Keratinocyte (primary cell): Measurements from ENCODE around the gene KCNN4. TPM values are rescaled to one million over a fixed set of nuclear protein-coding genes. Genes with fewer than 3 reads are reported as not detected.

Experiments used
- DNase-seq: peaks from one replicate; pipeline ENCODE4 v3.0.0-alpha.2; 2011; ENCODE audit warnings: low read depth, missing footprints, low spot score
- FAIRE-seq: peaks from 2 replicates; lab custom pipeline; 2011; peaks lifted over from hg19 to GRCh38; lab: Jason Lieb, UNC
- H2AFZ ChIP-seq: 2 replicates; pipeline ENCODE4 v1.6.0; 2012; ENCODE audit warnings: low read length, control low read depth, inconsistent platforms; ENCODE audit not compliant: control insufficient read depth
- H3K27ac ChIP-seq: 2 replicates; pipeline ENCODE4 v1.5.1; 2011; ENCODE audit warnings: low read length; ENCODE audit not compliant: control insufficient read depth, insufficient read depth
- H3K27me3 ChIP-seq: 3 replicates; pipeline ENCODE4 v1.6.0; 2011; ENCODE audit warnings: low read length; ENCODE audit not compliant: control insufficient read depth, insufficient read depth; ENCODE audit errors: extremely low read depth
- H3K36me3 ChIP-seq, 2 experiments: 2 replicates in 1 of 2; 3 replicates in 1 of 2; pipeline ENCODE4 v1.5.1; 2011; ENCODE audit warnings: low read length in 2 of 2, mild to moderate bottlenecking in 1 of 2; ENCODE audit not compliant: control insufficient read depth in 2 of 2, insufficient read depth in 2 of 2; ENCODE audit errors: extremely low read depth in 1 of 2
- H3K4me1 ChIP-seq: 3 replicates; pipeline ENCODE4 v1.5.1; 2011; ENCODE audit warnings: low read length; ENCODE audit not compliant: control insufficient read depth, insufficient read depth; ENCODE audit errors: extremely low read depth
- H3K4me2 ChIP-seq: 3 replicates; pipeline ENCODE4 v1.6.0; 2011; ENCODE audit warnings: low read depth, low read length; ENCODE audit not compliant: control insufficient read depth, insufficient read depth; ENCODE audit errors: extremely low read depth
- H3K4me3 ChIP-seq, 3 experiments: fragments of 200-600 bp in 1 of 3; sonication (generic) in 1 of 3; 2 replicates in 2 of 3; 3 replicates in 1 of 3; pipeline ENCODE4 v1.5.1; 2011 to 2016; ENCODE audit warnings: low read length in 3 of 3, mild to moderate bottlenecking in 3 of 3, control low read depth in 2 of 3, inconsistent platforms in 1 of 3, low read depth in 1 of 3, mixed read lengths in 1 of 3, mixed run types in 1 of 3, moderate library complexity in 1 of 3; ENCODE audit not compliant: control insufficient read depth in 2 of 3, insufficient read depth in 2 of 3; ENCODE audit errors: extremely low read depth in 1 of 3
- H3K79me2 ChIP-seq: 2 replicates; pipeline ENCODE4 v1.6.0; 2012; ENCODE audit warnings: low read length; ENCODE audit not compliant: control insufficient read depth, insufficient read depth
- H3K9ac ChIP-seq: 3 replicates; pipeline ENCODE4 v1.6.0; 2011; ENCODE audit warnings: low read length; ENCODE audit not compliant: control insufficient read depth, insufficient read depth; ENCODE audit errors: extremely low read depth
- H3K9me1 ChIP-seq: 3 replicates; pipeline ENCODE4 v1.6.0; 2011; ENCODE audit warnings: low read length; ENCODE audit not compliant: control insufficient read depth, insufficient read depth; ENCODE audit errors: extremely low read depth
- H3K9me3 ChIP-seq: 2 replicates; pipeline ENCODE4 v1.5.1; 2012; ENCODE audit warnings: low read depth, low read length; ENCODE audit not compliant: control insufficient read depth
- H4K20me1 ChIP-seq: 3 replicates; pipeline ENCODE4 v1.6.0; 2011; ENCODE audit warnings: low read length; ENCODE audit not compliant: control insufficient read depth, insufficient read depth; ENCODE audit errors: extremely low read depth
- EZH2 ChIP-seq: IDR thresholded peaks from one replicate; pipeline ENCODE4 v1.6.1; 2012; ENCODE audit warnings: inconsistent platforms, mild to moderate bottlenecking, low read length, moderate library complexity
- dilution Hi-C: fragments of 300-500 bp; cut with MboI; formaldehyde crosslinking; loops from one replicate; pipeline ENCODE4 v1.7.0; 2020; ENCODE audit warnings: low sequenced_read_pairs; ENCODE audit not compliant: extremely low pct_ligation_motif_present
- polyA plus RNA-seq, 5 experiments: library from polyadenylated mRNA; depleted of rRNA in 3 of 5; stranded (reverse) in 3 of 5; stranded (forward) in 1 of 5; unstranded in 1 of 5; fragments of >200 nt; gene quantifications; 1 replicate in 1 of 5; 2 replicates in 3 of 5; 3 replicates in 1 of 5; pipeline versions ENCODE4 v1.2.1 to v1.2.3, GENCODE V29; 2011 to 2012; ENCODE audit warnings: missing spikeins in 2 of 5, low read depth in 1 of 5, low replicate concordance in 1 of 5
- TF ChIP-seq, protein P1 (sequence below), 3 experiments: IDR thresholded peaks in 1 of 3; conservative IDR thresholded peaks in 1 of 3; optimal IDR thresholded peaks in 1 of 3; 2 replicates in 2 of 3; 3 replicates in 1 of 3; pipeline versions ENCODE3 to v1.5.1; 2011; ENCODE audit warnings: low read length in 3 of 3, mild to moderate bottlenecking in 3 of 3, moderate library complexity in 2 of 3, control low read depth in 1 of 3, inconsistent platforms in 1 of 3; ENCODE audit not compliant: insufficient read depth in 2 of 3; ENCODE audit errors: extremely low read depth in 1 of 3

KCNN4 gene
- polyA plus RNA-seq, 1 donor (not counting 4 experiments of a cell fraction or from before 2014, with no cell fraction given): 9.8 TPM

DNA sequence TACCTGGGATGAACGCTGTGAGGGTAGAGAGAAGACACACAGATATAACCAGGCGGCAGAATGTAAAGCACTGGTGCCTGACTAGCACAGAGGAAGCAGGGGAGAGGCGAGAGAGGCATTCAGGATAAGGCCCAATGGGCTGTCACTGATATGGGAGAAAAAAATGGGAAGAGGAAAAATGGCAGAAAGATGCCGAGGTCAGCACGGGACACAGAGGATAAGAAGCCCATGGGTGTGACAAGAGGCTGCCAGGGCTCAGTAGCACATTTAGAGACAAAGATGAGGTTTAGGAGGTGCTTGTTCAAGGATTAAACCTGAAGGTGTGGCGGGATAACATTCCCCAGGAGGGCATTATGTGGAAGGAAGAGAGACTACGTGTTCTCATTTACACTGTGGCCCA is 31.6 kb downstream of the KCNN4 start:
- Histone ChIP-seq H2AFZ (no peak overlapping the region), H3K27me3 (no peaks in the 10 kb centered on the region), H3K9ac (no peak overlapping the region), H3K4me3 (no peak overlapping the region), H3K4me2 (no peak overlapping the region), H3K9me1 (no peaks in the 10 kb centered on the region), H3K36me3 (peaks cover 22 to 53% of the 10 kb centered on the region in 2 experiments), H3K4me1 (peaks cover 25% of the 10 kb centered on the region), H4K20me1 (no peaks in the 10 kb centered on the region), H3K27ac (no peak overlapping the region), H3K9me3 (no peaks in the 10 kb centered on the region), H3K79me2 (peaks cover 21% of the 10 kb centered on the region)
- no peak for TF ChIP-seq EZH2
- TF ChIP-seq, protein P1, sequence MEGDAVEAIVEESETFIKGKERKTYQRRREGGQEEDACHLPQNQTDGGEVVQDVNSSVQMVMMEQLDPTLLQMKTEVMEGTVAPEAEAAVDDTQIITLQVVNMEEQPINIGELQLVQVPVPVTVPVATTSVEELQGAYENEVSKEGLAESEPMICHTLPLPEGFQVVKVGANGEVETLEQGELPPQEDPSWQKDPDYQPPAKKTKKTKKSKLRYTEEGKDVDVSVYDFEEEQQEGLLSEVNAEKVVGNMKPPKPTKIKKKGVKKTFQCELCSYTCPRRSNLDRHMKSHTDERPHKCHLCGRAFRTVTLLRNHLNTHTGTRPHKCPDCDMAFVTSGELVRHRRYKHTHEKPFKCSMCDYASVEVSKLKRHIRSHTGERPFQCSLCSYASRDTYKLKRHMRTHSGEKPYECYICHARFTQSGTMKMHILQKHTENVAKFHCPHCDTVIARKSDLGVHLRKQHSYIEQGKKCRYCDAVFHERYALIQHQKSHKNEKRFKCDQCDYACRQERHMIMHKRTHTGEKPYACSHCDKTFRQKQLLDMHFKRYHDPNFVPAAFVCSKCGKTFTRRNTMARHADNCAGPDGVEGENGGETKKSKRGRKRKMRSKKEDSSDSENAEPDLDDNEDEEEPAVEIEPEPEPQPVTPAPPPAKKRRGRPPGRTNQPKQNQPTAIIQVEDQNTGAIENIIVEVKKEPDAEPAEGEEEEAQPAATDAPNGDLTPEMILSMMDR (optimal IDR thresholded peaks at IDR 0.05 in 1 of 3, IDR thresholded peaks at IDR 0.05 in 1 of 3, conservative IDR thresholded peaks at IDR 0.05 in 1 of 3; ENCODE audit: extremely low read depth in 1 of 3, insufficient read depth in 2 of 3, low read length in 3 of 3): no peak
- dilution Hi-C loops: no loop called here
- no peak for DNase-seq
- no peak for FAIRE-seq

DNA sequence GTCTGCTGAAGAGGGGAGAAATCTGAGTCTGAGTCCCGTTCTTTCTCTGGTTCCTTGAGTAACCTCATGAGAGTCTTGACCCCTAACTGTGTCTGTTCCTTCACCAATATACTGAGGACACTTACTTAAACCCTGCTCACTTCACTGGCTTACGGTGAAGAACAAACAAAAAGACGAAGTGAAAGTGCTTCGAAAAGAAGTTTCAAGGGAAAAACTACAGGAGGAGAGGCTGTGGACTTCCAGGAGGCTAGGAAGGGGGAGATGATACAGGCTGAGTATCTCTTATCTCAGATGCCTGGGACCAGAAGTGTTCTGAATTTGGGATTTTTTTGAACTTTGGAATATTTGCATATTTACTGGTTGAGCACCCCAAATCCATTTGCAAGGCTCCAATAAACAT is 32.1 kb downstream of the KCNN4 start:
- Histone ChIP-seq H3K79me2 (peaks cover 21% of the 10 kb centered on the region), H3K27ac (no peak overlapping the region), H3K4me1 (peaks cover 25% of the 10 kb centered on the region), H3K4me2 (no peak overlapping the region), H2AFZ (no peak overlapping the region), H3K36me3 (peaks cover 26 to 58% of the 10 kb centered on the region in 2 experiments), H3K27me3 (no peaks in the 10 kb centered on the region), H3K9ac (no peak overlapping the region), H3K9me1 (no peaks in the 10 kb centered on the region), H3K9me3 (no peaks in the 10 kb centered on the region), H4K20me1 (no peaks in the 10 kb centered on the region), H3K4me3 (no peak overlapping the region)
- TF ChIP-seq, protein P1 (optimal IDR thresholded peaks at IDR 0.05 in 1 of 3, IDR thresholded peaks at IDR 0.05 in 1 of 3, conservative IDR thresholded peaks at IDR 0.05 in 1 of 3; ENCODE audit: extremely low read depth in 1 of 3, insufficient read depth in 2 of 3, low read length in 3 of 3): no peak
- no peak for TF ChIP-seq EZH2
- DNase-seq (no peak), FAIRE-seq (no peak)
- dilution Hi-C loops: no loop called here
